GM19438 (cell line): ENCODE measurements around the gene LAMC1.

Experiments used
- ATAC-seq: cut with Tn5 transposase; IDR thresholded peaks from one replicate; pipeline ENCODE4 v1.9.1; 2021; ENCODE audit warnings: low read depth; ENCODE audit not compliant: unreplicated experiment

Gene LAMC1

DNA sequence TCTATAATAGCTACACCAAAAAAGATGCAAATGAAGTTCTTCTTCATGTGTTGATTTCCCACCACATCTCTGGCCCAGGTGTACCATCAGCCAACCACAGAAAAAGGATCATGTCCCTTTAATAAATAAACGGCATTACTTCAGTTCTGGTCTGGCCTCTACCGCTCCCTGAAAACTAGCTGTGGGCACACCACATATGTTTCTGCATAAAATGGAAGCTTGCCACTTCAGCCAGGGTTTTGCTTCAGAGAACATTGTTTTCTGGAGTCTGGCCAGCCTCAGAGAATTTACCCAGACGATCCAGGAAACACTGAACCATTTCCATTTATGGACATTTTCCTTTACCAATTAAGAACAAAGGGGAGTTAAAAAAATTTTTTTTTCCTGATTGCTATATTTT lies 157.0 kb downstream of the LAMC1 start:
- ATAC-seq: no peak

DNA sequence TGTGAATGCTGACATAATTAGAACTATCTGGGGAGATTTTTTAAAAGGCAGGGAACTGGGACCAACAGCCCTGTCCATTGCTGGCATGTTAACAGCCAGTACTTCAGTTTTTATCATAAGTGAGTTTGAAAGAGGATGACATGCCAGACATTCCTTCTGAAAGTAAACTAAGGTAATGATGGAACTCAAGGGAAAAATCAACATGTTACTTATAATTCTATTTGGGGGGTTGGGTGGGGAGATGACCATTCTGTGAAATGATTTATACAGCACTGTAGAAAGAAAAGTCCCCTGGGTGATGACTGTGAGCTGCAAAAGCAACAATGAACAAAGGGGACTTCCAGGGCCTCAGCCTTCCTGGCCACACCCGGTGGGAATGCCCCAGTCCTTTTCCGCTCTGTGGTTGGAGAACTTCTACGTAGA lies 157.4 kb downstream of the LAMC1 start:
- ATAC-seq: peak; percentile 74

DNA sequence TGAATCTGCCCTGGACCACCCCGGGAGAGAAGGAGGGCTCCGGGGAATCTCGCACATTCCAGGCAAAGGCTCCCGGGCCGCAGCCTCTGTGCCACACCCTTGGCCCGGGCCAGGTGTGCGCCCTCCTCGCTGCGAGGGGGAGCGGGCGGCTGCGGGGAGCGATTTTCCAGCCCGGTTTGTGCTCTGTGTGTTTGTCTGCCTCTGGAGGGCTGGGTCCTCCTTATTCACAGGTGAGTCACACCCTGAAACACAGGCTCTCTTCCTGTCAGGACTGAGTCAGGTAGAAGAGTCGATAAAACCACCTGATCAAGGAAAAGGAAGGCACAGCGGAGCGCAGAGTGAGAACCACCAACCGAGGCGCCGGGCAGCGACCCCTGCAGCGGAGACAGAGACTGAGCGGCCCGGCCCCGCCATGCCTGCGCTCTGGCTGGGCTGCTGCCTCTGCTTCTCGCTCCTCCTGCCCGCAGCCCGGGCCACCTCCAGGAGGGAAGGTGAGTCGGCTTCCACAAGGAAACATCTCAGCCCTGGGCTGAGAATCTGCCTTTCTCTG lies 162.8 kb downstream of the LAMC1 start, which contains the start of gene LAMC2:
Gene LAMC2 (plus strand): TSS at position 324 of the 550 bp plus-strand sequence. CDS start 89 bp downstream, at position 413.
- no peak for ATAC-seq

DNA sequence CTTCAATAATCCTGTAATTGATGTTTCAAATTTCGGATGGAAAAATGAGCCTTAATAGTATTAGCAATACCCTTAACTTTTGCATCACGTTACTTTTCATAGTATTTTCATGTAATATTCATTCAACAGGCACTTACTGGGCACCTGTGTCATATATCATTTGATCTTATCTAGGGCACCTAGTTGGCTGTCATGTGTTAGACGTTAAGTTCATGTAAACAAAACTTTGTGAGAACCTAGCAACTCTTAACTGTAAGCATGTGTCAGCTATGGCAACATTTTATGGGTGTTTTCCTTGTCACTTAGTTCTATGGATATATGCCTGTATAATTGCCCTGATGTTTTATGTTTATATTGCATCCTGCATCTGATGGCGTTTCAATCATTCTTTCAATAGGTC lies 163.6 kb downstream of the LAMC1 start:
- ATAC-seq: no peak

DNA sequence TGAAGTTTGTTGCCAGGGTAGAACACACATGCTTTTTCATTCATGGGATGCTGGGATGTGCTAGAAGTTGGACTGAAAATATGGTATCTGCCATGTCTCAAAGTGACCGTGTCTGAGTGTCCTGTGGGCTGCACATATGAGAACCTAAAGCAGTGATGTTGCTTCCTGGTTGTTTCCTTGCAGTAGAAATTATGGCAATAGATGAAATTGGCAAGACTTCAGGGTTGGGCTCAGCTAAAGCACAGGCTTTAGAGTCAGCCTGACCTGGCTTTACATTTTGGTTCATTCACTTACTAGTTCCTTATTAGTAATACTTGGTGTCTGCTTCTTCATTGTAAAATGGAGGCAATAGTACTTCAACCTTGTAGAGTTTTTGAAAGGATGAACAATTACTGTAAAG lies 165.0 kb downstream of the LAMC1 start:
- ATAC-seq: no peak

DNA sequence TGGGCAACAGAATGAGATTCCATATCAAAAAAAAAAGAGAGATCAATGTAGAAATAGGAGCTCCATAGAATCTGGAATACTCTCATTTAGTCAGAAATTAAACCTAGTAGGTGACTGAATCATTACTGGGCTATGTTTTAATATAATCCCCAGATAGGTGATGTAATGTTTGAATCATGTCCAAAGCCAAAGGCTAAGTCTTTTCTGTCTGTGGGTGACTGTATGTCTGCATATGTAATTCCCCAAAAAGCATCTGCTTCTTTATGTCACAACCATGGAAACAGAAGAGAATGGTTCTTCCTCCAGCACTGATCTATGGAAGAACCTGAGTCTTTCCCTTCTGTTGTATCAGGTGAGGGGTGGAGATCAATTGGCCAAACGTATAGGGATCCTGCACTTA lies 168.6 kb downstream of the LAMC1 start:
- ATAC-seq: no peak

DNA sequence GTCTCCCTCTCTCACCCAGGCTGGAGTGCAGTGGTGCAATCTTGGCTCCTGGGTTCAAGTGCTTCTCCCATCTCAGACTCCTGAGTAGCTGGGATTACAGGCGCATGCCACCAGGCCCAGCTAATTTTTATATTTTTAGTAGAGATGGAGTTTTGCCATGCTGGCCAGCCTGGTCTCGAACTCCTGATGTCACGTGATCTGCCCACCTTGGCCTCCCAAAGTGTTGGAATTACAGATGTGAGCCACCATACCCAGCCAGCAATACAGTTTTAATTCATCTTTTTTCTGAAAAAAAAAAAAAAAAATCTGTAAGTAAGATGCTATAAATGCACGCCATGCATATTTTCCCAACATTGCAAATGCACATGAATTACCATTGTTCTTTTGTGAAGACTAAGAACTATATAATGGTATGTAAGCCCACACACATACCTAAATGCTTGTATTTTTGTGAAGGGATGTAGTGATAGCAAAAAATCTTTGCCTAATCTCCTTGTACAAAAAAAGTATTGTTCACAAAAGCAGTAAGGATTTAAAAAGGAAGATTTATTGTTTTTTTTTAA lies 170.8 kb downstream of the LAMC1 start:
- no peak for ATAC-seq

DNA sequence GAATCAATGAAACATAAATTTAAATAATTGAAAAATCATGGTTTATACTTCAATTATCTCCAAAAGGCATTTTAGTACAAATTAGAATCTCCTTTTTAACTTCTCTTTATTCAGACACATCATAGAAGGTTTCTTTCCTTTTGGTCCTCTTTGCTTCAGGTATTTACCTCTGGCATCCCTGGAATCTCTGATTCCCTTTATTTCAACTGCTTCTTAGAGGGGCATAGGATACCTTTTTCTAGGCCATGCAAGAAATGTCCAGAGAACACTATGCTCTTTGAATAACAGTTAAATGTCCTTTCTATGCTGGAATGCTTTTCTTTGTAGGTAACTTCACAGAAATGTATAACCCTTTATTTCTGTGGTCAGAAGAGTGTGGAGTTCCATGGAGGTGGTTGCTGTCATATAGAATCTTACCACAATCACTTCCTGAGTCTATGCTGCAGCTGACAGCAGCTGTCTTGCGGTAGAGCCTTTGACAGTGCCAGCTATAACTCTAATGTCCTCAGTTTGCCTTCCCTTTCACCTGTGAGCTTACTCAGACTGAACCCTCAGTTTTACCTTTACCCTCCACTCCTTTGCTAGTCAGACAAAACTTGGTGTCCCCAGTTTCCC lies 171.4 kb downstream of the LAMC1 start:
- ATAC-seq: peak; percentile 97

DNA sequence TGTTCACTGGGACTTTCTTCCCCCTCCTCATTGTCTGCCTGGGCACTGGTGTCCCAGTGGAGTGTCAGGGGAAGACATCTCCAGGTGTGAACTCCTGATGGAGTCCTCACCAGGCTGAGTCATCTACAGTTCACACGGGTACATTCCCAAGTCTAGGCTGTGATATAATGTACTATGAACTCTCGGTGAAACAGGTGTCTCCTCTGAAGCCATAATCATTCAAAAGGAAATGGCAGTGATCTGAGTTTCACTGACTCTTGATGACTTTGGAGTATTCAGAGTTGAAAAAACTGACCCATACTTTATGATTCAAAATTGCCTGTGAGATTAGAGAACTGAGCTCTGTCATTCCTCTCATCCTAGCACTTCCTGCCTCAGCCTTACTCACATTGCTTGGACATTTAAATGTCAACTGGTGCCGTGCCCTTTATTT lies 171.9 kb downstream of the LAMC1 start:
- peak; percentile 50 for ATAC-seq
